ENCODE data around the gene NCKAP1. TPM values are rescaled to one million over a fixed set of nuclear protein-coding genes. Genes with fewer than 3 reads are reported as not detected.

The NCKAP1 gene
- total RNA-seq, 1 experiment from 2014 or later, result 162 TPM

GRCh38 chr2:182921234-182921633, 117.0 kb downstream of the NCKAP1 start:
- intact Hi-C loops (cut with micrococcal nuclease; ENCODE audit: unreplicated experiment), result loop anchor here (5.0 kb wide), 1 partner anchor 139 kb away; no protein-coding TSS in a partner anchor
- no peaks in the 10 kb centered on the region for H3K27me3 ChIP-seq (replicated peaks; ENCODE audit: control insufficient read depth, insufficient read depth, low read length)
- peaks cover 70% of the 10 kb centered on the region for H3K36me3 Mint-ChIP-seq (ENCODE audit: insufficient read depth, unreplicated experiment)
- POLR2A ChIA-PET, result no interaction called here
- BruUV-seq (replicated peaks), result no TSS peak
- TF ChIP-seq, protein P1, sequence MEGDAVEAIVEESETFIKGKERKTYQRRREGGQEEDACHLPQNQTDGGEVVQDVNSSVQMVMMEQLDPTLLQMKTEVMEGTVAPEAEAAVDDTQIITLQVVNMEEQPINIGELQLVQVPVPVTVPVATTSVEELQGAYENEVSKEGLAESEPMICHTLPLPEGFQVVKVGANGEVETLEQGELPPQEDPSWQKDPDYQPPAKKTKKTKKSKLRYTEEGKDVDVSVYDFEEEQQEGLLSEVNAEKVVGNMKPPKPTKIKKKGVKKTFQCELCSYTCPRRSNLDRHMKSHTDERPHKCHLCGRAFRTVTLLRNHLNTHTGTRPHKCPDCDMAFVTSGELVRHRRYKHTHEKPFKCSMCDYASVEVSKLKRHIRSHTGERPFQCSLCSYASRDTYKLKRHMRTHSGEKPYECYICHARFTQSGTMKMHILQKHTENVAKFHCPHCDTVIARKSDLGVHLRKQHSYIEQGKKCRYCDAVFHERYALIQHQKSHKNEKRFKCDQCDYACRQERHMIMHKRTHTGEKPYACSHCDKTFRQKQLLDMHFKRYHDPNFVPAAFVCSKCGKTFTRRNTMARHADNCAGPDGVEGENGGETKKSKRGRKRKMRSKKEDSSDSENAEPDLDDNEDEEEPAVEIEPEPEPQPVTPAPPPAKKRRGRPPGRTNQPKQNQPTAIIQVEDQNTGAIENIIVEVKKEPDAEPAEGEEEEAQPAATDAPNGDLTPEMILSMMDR (IDR thresholded peaks at IDR 0.05; ENCODE audit: insufficient read depth in 1 of 2, low read depth in 1 of 2, low read length in 1 of 2, severe bottlenecking in 1 of 2, unreplicated experiment in 1 of 2), result no peak
- H3K27ac Mint-ChIP-seq (ENCODE audit: unreplicated experiment), result no peak overlapping the region
- H3K36me3 ChIP-seq (ENCODE audit: control insufficient read depth, insufficient read depth, low read length), result peaks cover 1% of the 10 kb centered on the region; the same call in 1 of the 2 replicates
- no peaks in the 10 kb centered on the region for H3K4me1 Mint-ChIP-seq (ENCODE audit: low read depth, unreplicated experiment)
- no peaks in the 10 kb centered on the region for H3K9me3 ChIP-seq
- CTCF ChIA-PET, result no interaction called here
- no peak overlapping the region for H3K4me3 ChIP-seq (ENCODE audit: low read depth, low read length)
- no peaks in the 10 kb centered on the region for H3K4me1 ChIP-seq
- no peaks in the 10 kb centered on the region for H3K9me3 Mint-ChIP-seq (ENCODE audit: unreplicated experiment)
- H3K4me3 Mint-ChIP-seq (ENCODE audit: unreplicated experiment), result no peak overlapping the region
- H3K27me3 Mint-ChIP-seq (ENCODE audit: insufficient read depth, unreplicated experiment), result no peaks in the 10 kb centered on the region
- DNase-seq, result no peak

DNA sequence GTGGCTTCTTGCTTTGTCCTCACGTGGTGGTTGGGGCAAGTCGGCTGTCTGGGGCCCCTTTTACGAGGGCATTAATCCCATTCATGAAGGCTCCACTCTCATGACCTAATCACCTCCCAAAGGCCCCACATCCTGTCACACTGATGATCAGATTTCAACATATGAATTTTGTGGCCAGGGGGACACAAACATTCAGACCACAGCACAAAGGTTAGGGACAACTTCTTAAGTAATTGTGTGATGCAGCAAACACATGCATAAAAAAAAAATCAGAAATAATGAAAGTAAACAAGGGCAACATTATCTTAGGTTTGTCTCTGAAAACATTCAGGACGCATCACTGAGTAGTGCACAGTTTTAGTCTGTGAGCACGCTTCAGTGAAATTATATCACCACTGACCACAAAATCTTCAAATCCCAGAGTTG, 117.6 kb downstream of the NCKAP1 start:
- no peak overlapping the region for H3K4me3 Mint-ChIP-seq (ENCODE audit: unreplicated experiment)
- CTCF ChIA-PET, result no interaction called here

GRCh38 chr2:182920089-182920488, 118.2 kb downstream of the NCKAP1 start:
- CTCF ChIA-PET, result no interaction called here
- Mint-ChIP-seq H3K27ac (ENCODE audit: unreplicated experiment) (no peak overlapping the region), H3K36me3 (ENCODE audit: insufficient read depth, unreplicated experiment) (peaks cover 70% of the 10 kb centered on the region), H3K4me3 (ENCODE audit: unreplicated experiment) (no peak overlapping the region), H3K4me1 (ENCODE audit: low read depth, unreplicated experiment) (no peaks in the 10 kb centered on the region), H3K9me3 (ENCODE audit: unreplicated experiment) (no peaks in the 10 kb centered on the region), H3K27me3 (ENCODE audit: insufficient read depth, unreplicated experiment) (no peaks in the 10 kb centered on the region)
- Histone ChIP-seq H3K4me3 (ENCODE audit: low read depth, low read length) (no peak overlapping the region), H3K9me3 (no peaks in the 10 kb centered on the region), H3K36me3 (ENCODE audit: control insufficient read depth, insufficient read depth, low read length) (peaks cover 1% of the 10 kb centered on the region; the same call in 1 of the 2 replicates), H3K4me1 (no peaks in the 10 kb centered on the region), H3K27me3 (replicated peaks; ENCODE audit: control insufficient read depth, insufficient read depth, low read length) (no peaks in the 10 kb centered on the region)
- no TSS peak for BruUV-seq (replicated peaks)
- intact Hi-C loops (cut with micrococcal nuclease; ENCODE audit: unreplicated experiment), result loop anchor here (5.0 kb wide), 1 partner anchor 138 kb away; no protein-coding TSS in a partner anchor
- POLR2A ChIA-PET, result no interaction called here
- TF ChIP-seq, protein P1 (IDR thresholded peaks at IDR 0.05; ENCODE audit: insufficient read depth in 1 of 2, low read depth in 1 of 2, low read length in 1 of 2, severe bottlenecking in 1 of 2, unreplicated experiment in 1 of 2), result no peak
- DNase-seq, result no peak

More for the DNA sequence above, 117.6 kb downstream of the NCKAP1 start:
- H3K9me3 Mint-ChIP-seq (ENCODE audit: unreplicated experiment), result no peaks in the 10 kb centered on the region
- TF ChIP-seq, protein P1 (IDR thresholded peaks at IDR 0.05; ENCODE audit: insufficient read depth in 1 of 2, low read depth in 1 of 2, low read length in 1 of 2, severe bottlenecking in 1 of 2, unreplicated experiment in 1 of 2), result no peak
- Histone ChIP-seq H3K9me3 (no peaks in the 10 kb centered on the region), H3K4me1 (no peaks in the 10 kb centered on the region), H3K36me3 (ENCODE audit: control insufficient read depth, insufficient read depth, low read length) (peaks cover 1% of the 10 kb centered on the region; the same call in 1 of the 2 replicates), H3K4me3 (ENCODE audit: low read depth, low read length) (no peak overlapping the region), H3K27me3 (replicated peaks; ENCODE audit: control insufficient read depth, insufficient read depth, low read length) (no peaks in the 10 kb centered on the region)
- H3K27me3 Mint-ChIP-seq (ENCODE audit: insufficient read depth, unreplicated experiment), result no peaks in the 10 kb centered on the region
- POLR2A ChIA-PET, result no interaction called here
- no peak for DNase-seq
- no peak overlapping the region for H3K27ac Mint-ChIP-seq (ENCODE audit: unreplicated experiment)
- BruUV-seq (replicated peaks), result no TSS peak
- no peaks in the 10 kb centered on the region for H3K4me1 Mint-ChIP-seq (ENCODE audit: low read depth, unreplicated experiment)
- intact Hi-C loops (cut with micrococcal nuclease; ENCODE audit: unreplicated experiment), result loop anchor here (5.0 kb wide), 1 partner anchor 138 kb away; no protein-coding TSS in a partner anchor
- H3K36me3 Mint-ChIP-seq (ENCODE audit: insufficient read depth, unreplicated experiment), result peaks cover 70% of the 10 kb centered on the region

Data from Caco-2 (cell line).